Breast epithelium (tissue), 4 donors: ENCODE data around the gene MTOR. TPM values are rescaled to one million over a fixed set of nuclear protein-coding genes. Genes with fewer than 3 reads are reported as not detected.

ENCODE experiments used
- DNase-seq, 2 donors: peaks; one replicate each; pipeline ENCODE4 v3.0.0-alpha.2; 2019; ENCODE audit warnings: low spot score in 2 of 2
- H3K27ac ChIP-seq, 2 donors: fragments of 200-600 bp; sonication (generic) in 1 of 2; one replicate each; pipeline ENCODE4 v1.5.1; 2016 to 2019; ENCODE audit warnings: mild to moderate bottlenecking in 1 of 2
- H3K27me3 ChIP-seq, 2 donors: fragments of 200-600 bp; sonication (generic) in 1 of 2; one replicate each; pipeline versions ENCODE4 v1.5.1 to v1.6.0; 2017 to 2019; ENCODE audit warnings: control low read depth in 1 of 2, mild to moderate bottlenecking in 1 of 2
- H3K36me3 ChIP-seq: fragments of 200-600 bp; one replicate; pipeline ENCODE4 v1.5.1; 2019
- H3K4me1 ChIP-seq, 2 donors: fragments of 200-600 bp; sonication (generic); one replicate each; pipeline ENCODE4 v1.5.1; 2016 to 2019; ENCODE audit warnings: control low read depth in 1 of 2
- H3K4me3 ChIP-seq, 3 donors: fragments of 200-600 bp; sonication (generic); 1 replicate in 2 of 3; 2 replicates in 1 of 3; pipeline ENCODE4 v1.5.1; 2016 to 2019; ENCODE audit warnings: mild to moderate bottlenecking in 3 of 3, moderate library complexity in 2 of 3
- H3K9me3 ChIP-seq, 2 donors: fragments of 200-600 bp; sonication (generic) in 1 of 2; one replicate each; pipeline ENCODE4 v1.5.1; 2016 to 2019; ENCODE audit warnings: control low read depth in 1 of 2
- CTCF ChIP-seq, 3 donors: fragments of 450-650 bp; IDR thresholded peaks; one replicate each; pipeline ENCODE4 v1.5.1; 2016 to 2017; ENCODE audit warnings: antibody characterized with exemption in 3 of 3, mild to moderate bottlenecking in 3 of 3, moderate library complexity in 3 of 3
- POLR2A ChIP-seq: fragments of 450-650 bp; IDR thresholded peaks from one replicate; pipeline ENCODE4 v1.6.1; 2016; ENCODE audit warnings: antibody characterized with exemption, mild to moderate bottlenecking, moderate library complexity
- POLR2AphosphoS5 ChIP-seq, 3 donors: sonication (generic); formaldehyde crosslinking; IDR thresholded peaks; one replicate each; pipeline ENCODE4 v1.6.1; 2017; ENCODE audit warnings: antibody characterized with exemption in 3 of 3
- intact Hi-C: fragments of 100-400 bp; cut with DNase I; formaldehyde crosslinking; loops from one replicate; pipeline ENCODE4 v1.15.1; 2023; ENCODE audit warnings: low total_unique reads
- total RNA-seq, 3 donors: library from RNA; depleted of rRNA; stranded (reverse); fragments of >200 nt; gene quantifications; one replicate each; pipeline ENCODE4 v1.1.0, GENCODE V29; 2016

The MTOR gene
- total RNA-seq, 3 donors from 2014 or later, result 36.8 to 48.4 (median 46.5) TPM

GRCh38 chr1:11058595-11059154, 203.7 kb downstream of the MTOR start:
- Histone ChIP-seq H3K9me3 (no peaks in the 10 kb centered on the region), H3K27me3 (no peaks in the 10 kb centered on the region), H3K27ac (peak overlapping the region in 1 of 2 donors; percentile 2), H3K4me3 (peak overlapping the region; percentile 76 to 94 (median 89)), H3K4me1 (peaks cover 0 to 6% of the 10 kb centered on the region in 2 donors), H3K36me3 (no peaks in the 10 kb centered on the region)
- TF ChIP-seq POLR2AphosphoS5 (IDR thresholded peaks at IDR 0.05) (no peak), POLR2A (no peak), CTCF (IDR thresholded peaks at IDR 0.05) (no peak)
- DNase-seq, result no peak
- intact Hi-C loops, result no loop called here

GRCh38 chr1:11058026-11058425, 204.3 kb downstream of the MTOR start:
- TF ChIP-seq POLR2A, result no peak
- TF ChIP-seq CTCF (IDR thresholded peaks at IDR 0.05), result no peak
- TF ChIP-seq POLR2AphosphoS5 (IDR thresholded peaks at IDR 0.05), result no peak
- Histone ChIP-seq H3K36me3 (no peaks in the 10 kb centered on the region), H3K9me3 (no peaks in the 10 kb centered on the region), H3K27ac (no peak overlapping the region), H3K4me1 (peaks cover 0 to 6% of the 10 kb centered on the region in 2 donors), H3K4me3 (peak overlapping the region in 2 of 3 donors; percentile 76 to 94), H3K27me3 (no peaks in the 10 kb centered on the region)
- DNase-seq, result no peak
- intact Hi-C loops, result no loop called here

GRCh38 chr1:11057477-11057876, 204.9 kb downstream of the MTOR start:
- TF ChIP-seq POLR2AphosphoS5 (IDR thresholded peaks at IDR 0.05), result no peak
- no peak for TF ChIP-seq POLR2A
- TF ChIP-seq CTCF (IDR thresholded peaks at IDR 0.05), result no peak

More at GRCh38 chr1:11057477-11057876, 204.9 kb downstream of the MTOR start:
- DNase-seq, result no peak
- Histone ChIP-seq H3K27ac (no peak overlapping the region), H3K36me3 (no peaks in the 10 kb centered on the region), H3K27me3 (no peaks in the 10 kb centered on the region), H3K4me3 (peak overlapping the region in 1 of 3 donors; percentile 76), H3K9me3 (no peaks in the 10 kb centered on the region), H3K4me1 (peaks cover 0 to 6% of the 10 kb centered on the region in 2 donors)
- intact Hi-C loops, result no loop called here

Other genes with a start within 250 kb of the MTOR start
- gene TARDBP, start 249.9 kb downstream of the MTOR start, total RNA-seq, result 100 to 1,000 TPM; 113 to 165 (median 142) TPM
- not detected for gene MASP2, start 215.3 kb downstream of the MTOR start, total RNA-seq
- gene SRM, start 202.5 kb downstream of the MTOR start, total RNA-seq, result 10 to 100 TPM; 33.5 to 71.4 (median 39.7) TPM
- gene EXOSC10, start 162.7 kb downstream of the MTOR start, total RNA-seq, result 10 to 100 TPM; 57.9 to 97.6 (median 77.7) TPM
- gene ANGPTL7, start 73.2 kb downstream of the MTOR start, total RNA-seq, result 10 to 100 TPM in 2 of 3 donors, 1 to 10 TPM in 1; 6.6 to 30.3 (median 20.0) TPM
- 10 to 100 TPM; 13.4 to 20.6 (median 16.4) TPM for gene UBIAD1, start 10.6 kb upstream of the MTOR start, total RNA-seq
- gene DISP3, start 216.6 kb upstream of the MTOR start, total RNA-seq, result under 1 TPM in 1 of 3 donors, not detected in 2; 0.88 TPM